ENCODE measurements around the gene ANO10.

DNA sequence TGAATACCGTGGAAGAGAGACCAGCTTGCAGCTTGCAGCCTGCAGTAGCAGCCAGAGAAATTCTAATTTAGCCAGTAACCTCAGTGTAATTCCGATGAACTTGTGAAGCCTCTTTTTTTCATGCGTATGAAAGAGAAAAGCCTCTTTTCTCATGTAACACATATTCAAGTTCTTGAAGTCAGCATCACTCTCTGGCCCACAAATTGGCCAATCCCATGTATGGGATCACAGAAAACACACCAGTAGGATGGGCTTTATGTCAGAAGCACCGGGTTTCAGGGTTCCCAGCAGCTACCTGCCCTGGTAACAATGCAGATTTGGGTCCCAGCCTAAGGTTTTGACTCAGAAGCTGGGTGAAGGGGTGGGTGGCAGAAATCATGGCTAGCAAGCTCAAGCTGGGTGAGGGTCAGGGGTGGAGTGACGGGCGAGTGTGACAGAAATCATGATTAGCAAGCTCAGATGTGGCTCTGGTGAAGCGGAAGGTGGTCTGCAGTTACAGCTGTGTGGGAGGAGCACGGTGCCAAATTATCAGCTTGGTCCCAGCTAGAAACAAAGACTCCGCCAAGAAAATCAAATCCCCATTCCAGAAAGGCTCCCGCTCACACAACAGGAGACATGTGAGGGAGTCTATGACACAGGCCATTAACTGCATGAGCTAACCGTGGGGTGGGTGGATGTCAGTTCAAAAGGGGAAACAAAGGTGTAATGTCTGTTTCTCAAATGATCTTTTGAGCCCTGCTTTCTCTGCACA is 248.8 kb downstream of the ANO10 start:
- TF ChIP-seq SIN3A (conservative IDR thresholded peaks at IDR 0.05 in 1 of 2, IDR thresholded peaks at IDR 0.05 in 1 of 2; ENCODE audit: low read depth in 1 of 2, low read length in 2 of 2) = no peak
- no peak for TF ChIP-seq JUND (IDR thresholded peaks at IDR 0.05; ENCODE audit: low read length)
- TF ChIP-seq, protein P1, sequence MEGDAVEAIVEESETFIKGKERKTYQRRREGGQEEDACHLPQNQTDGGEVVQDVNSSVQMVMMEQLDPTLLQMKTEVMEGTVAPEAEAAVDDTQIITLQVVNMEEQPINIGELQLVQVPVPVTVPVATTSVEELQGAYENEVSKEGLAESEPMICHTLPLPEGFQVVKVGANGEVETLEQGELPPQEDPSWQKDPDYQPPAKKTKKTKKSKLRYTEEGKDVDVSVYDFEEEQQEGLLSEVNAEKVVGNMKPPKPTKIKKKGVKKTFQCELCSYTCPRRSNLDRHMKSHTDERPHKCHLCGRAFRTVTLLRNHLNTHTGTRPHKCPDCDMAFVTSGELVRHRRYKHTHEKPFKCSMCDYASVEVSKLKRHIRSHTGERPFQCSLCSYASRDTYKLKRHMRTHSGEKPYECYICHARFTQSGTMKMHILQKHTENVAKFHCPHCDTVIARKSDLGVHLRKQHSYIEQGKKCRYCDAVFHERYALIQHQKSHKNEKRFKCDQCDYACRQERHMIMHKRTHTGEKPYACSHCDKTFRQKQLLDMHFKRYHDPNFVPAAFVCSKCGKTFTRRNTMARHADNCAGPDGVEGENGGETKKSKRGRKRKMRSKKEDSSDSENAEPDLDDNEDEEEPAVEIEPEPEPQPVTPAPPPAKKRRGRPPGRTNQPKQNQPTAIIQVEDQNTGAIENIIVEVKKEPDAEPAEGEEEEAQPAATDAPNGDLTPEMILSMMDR (IDR thresholded peaks at IDR 0.05; ENCODE audit: control extremely low read depth in 1 of 3, insufficient read depth in 1 of 3, low read depth in 1 of 3, low read length in 3 of 3) = no peak
- TF ChIP-seq EZH2 (IDR thresholded peaks at IDR 0.05; ENCODE audit: low read depth, low read length, severe bottlenecking) = no peak
- TF ChIP-seq GABPA (IDR thresholded peaks at IDR 0.05; ENCODE audit: borderline replicate concordance, insufficient read depth, low read length) = no peak
- no peak for TF ChIP-seq POU5F1 (IDR thresholded peaks at IDR 0.05; ENCODE audit: low read depth, low read length)
- no peak for TF ChIP-seq CHD2 (IDR thresholded peaks at IDR 0.05; ENCODE audit: low read length)

Data from H1 (cell line).